Prostate gland (tissue), 2 donors: Measurements from ENCODE around the gene CFAP107. TPM values are rescaled to one million over a fixed set of nuclear protein-coding genes. Genes with fewer than 3 reads are reported as not detected.

ENCODE experiments used
- DNase-seq: peaks from one replicate; pipeline ENCODE4 v3.0.0-alpha.2; 2019; ENCODE audit warnings: low spot score
- H3K27ac ChIP-seq, 2 donors: fragments of 200-600 bp; sonication (generic); 2 replicates each; pipeline ENCODE4 v1.5.1; 2017 to 2019
- H3K27me3 ChIP-seq: fragments of 200-600 bp; sonication (generic); replicated peaks from 2 replicates; pipeline ENCODE4 v1.5.1; 2019; ENCODE audit not compliant: insufficient read depth
- H3K36me3 ChIP-seq, 2 donors: fragments of 200-600 bp; sonication (generic); 1 replicate in 1 of 2; 2 replicates in 1 of 2; pipeline versions ENCODE4 v1.5.1 to v1.8.1; 2017 to 2019
- H3K4me1 ChIP-seq: fragments of 200-600 bp; sonication (generic); replicated peaks from 2 replicates; pipeline ENCODE4 v1.5.1; 2019
- H3K4me3 ChIP-seq, 2 donors: fragments of 200-600 bp; sonication (generic); 2 replicates each; pipeline ENCODE4 v1.5.1; 2017 to 2019
- H3K9me3 ChIP-seq: fragments of 200-600 bp; sonication (generic); 2 replicates; pipeline ENCODE4 v1.5.1; 2017
- CTCF ChIP-seq, 4 experiments: fragments of 200-600 bp in 2 of 4; fragments of 450-650 bp in 2 of 4; sonication (generic) in 2 of 4; IDR thresholded peaks; 1 replicate in 3 of 4; 2 replicates in 1 of 4; pipeline ENCODE4 v1.5.1; 2016 to 2019; ENCODE audit warnings: antibody characterized with exemption in 4 of 4, mild to moderate bottlenecking in 2 of 4, moderate library complexity in 2 of 4
- POLR2A ChIP-seq: fragments of 450-650 bp; IDR thresholded peaks from one replicate; pipeline ENCODE4 v1.6.1; 2016; ENCODE audit warnings: antibody characterized with exemption, mild to moderate bottlenecking
- POLR2AphosphoS5 ChIP-seq: sonication (generic); formaldehyde crosslinking; IDR thresholded peaks from one replicate; pipeline ENCODE4 v1.6.1; 2017; ENCODE audit warnings: antibody characterized with exemption
- WGBS: methylation state at CpG from one replicate; pipeline ENCODE4 v1.1.5; 2018; 5-methylcytosine and 5-hydroxymethylcytosine counted together
- intact Hi-C: fragments of 100-400 bp; cut with DNase I; formaldehyde crosslinking; loops from one replicate; pipeline ENCODE4 v1.14.2; 2022
- total RNA-seq, 2 donors: library from RNA; depleted of rRNA; stranded (reverse); fragments of >200 nt; gene quantifications; one replicate each; pipeline ENCODE4 v1.1.0, GENCODE V29; 2016

The CFAP107 gene
- total RNA-seq, 2 donors from 2014 or later, result 1.1 TPM; not detected in 1

GRCh38 chr1:12769976-12770505 is 24.0 kb downstream of the CFAP107 start:
- no peak for DNase-seq
- Histone ChIP-seq H3K36me3 (no peaks in the 10 kb centered on the region), H3K4me3 (no peak overlapping the region), H3K27me3 (peaks cover 6% of the 10 kb centered on the region), H3K4me1 (no peaks in the 10 kb centered on the region), H3K9me3 (no peaks in the 10 kb centered on the region), H3K27ac (no peak overlapping the region)
- no peak for TF ChIP-seq POLR2A
- TF ChIP-seq CTCF (IDR thresholded peaks at IDR 0.05), result no peak
- no peak for TF ChIP-seq POLR2AphosphoS5
- WGBS, result 68% methylated on average over 7 of the region's 7 CpGs
- intact Hi-C loops, result no loop called here

- intact Hi-C loops, result no loop called here
- peaks cover 6% of the 10 kb centered on the region for H3K27me3 ChIP-seq
These were observed 24.6 kb downstream of the CFAP107 start for GRCh38 chr1:12770620-12771019.

GRCh38 chr1:12771186-12771585 is 25.2 kb downstream of the CFAP107 start:
- no peaks in the 10 kb centered on the region for H3K9me3 ChIP-seq
- no peak for DNase-seq
- no peak overlapping the region for H3K27ac ChIP-seq
- TF ChIP-seq CTCF (IDR thresholded peaks at IDR 0.05), result no peak
- intact Hi-C loops, result no loop called here
- 87% methylated on average over 5 of the region's 5 CpGs for WGBS
- peaks cover 6% of the 10 kb centered on the region for H3K27me3 ChIP-seq
- no peaks in the 10 kb centered on the region for H3K4me1 ChIP-seq
- H3K4me3 ChIP-seq, result no peak overlapping the region
- H3K36me3 ChIP-seq, result no peaks in the 10 kb centered on the region

More at GRCh38 chr1:12770620-12771019, 24.6 kb downstream of the CFAP107 start:
- Histone ChIP-seq H3K36me3 (no peaks in the 10 kb centered on the region), H3K4me1 (no peaks in the 10 kb centered on the region), H3K27ac (no peak overlapping the region), H3K9me3 (no peaks in the 10 kb centered on the region), H3K4me3 (no peak overlapping the region)
- 71% methylated on average over 2 of the region's 2 CpGs for WGBS
- no peak for TF ChIP-seq CTCF (IDR thresholded peaks at IDR 0.05)
- TF ChIP-seq POLR2A, result no peak
- TF ChIP-seq POLR2AphosphoS5, result no peak
- no peak for DNase-seq

GRCh38 chr1:12772520-12772919 is 26.5 kb downstream of the CFAP107 start:
- no peak overlapping the region for H3K4me3 ChIP-seq
- 92% methylated on average over 5 of the region's 5 CpGs for WGBS
- no peaks in the 10 kb centered on the region for H3K36me3 ChIP-seq
- intact Hi-C loops, result no loop called here
- H3K9me3 ChIP-seq, result no peaks in the 10 kb centered on the region
- H3K4me1 ChIP-seq, result no peaks in the 10 kb centered on the region
- H3K27me3 ChIP-seq, result peaks cover 3% of the 10 kb centered on the region
- TF ChIP-seq POLR2AphosphoS5, result no peak
- no peak for TF ChIP-seq CTCF (IDR thresholded peaks at IDR 0.05)
- TF ChIP-seq POLR2A, result no peak
- H3K27ac ChIP-seq, result no peak overlapping the region
- DNase-seq, result no peak

- 91% methylated on average over 5 of the region's 5 CpGs for WGBS
- Histone ChIP-seq H3K4me1 (no peaks in the 10 kb centered on the region), H3K4me3 (no peak within 1 kb of the TSS), H3K36me3 (no peaks in the 10 kb centered on the region), H3K9me3 (no peaks in the 10 kb centered on the region), H3K27me3 (peaks cover 3% of the 10 kb centered on the region), H3K27ac (no peak within 1 kb of the TSS)
- TF ChIP-seq POLR2AphosphoS5 (no peak), POLR2A (no peak), CTCF (IDR thresholded peaks at IDR 0.05) (no peak)
- no peak for DNase-seq
- intact Hi-C loops, result no loop called here
These were observed 27.4 kb downstream of the CFAP107 start, which contains the start of gene PRAMEF12 for GRCh38 chr1:12773438-12773837. Gene PRAMEF12, plus strand, starts transcription at chr1:12773738. Its CDS starts 1,130 bp downstream, at chr1:12774868.
